OCI-LY3 (cell line): Measurements from ENCODE around the gene DIO2.

ENCODE experiments used
- CTCF ChIP-seq: fragments of 200-600, 300-600 bp; sonication (generic); IDR thresholded peaks from 2 replicates; pipeline ENCODE4 v1.5.1; 2014; ENCODE audit warnings: antibody characterized with exemption, low read length, low read depth
- EZH2phosphoT487 ChIP-seq: fragments of 200-600 bp; shearing (Covaris generic); IDR thresholded peaks from 2 replicates; pipeline ENCODE4 v1.6.1; 2018; ENCODE audit warnings: antibody characterized with exemption, mixed run types, low read depth

GRCh38 chr14:80223696-80224465, 12.6 kb upstream of the DIO2 start:
- TF ChIP-seq EZH2phosphoT487 (no peak), CTCF (no peak)
